AG08395 (cell line): ENCODE data around the gene P2RY6.
"Not testable (repeated sequence)": the region's sequence is repeated elsewhere in the genome, so short reads cannot be mapped to it uniquely, and the experiment has no call there.

Experiments used
- DNase-seq: peaks from one replicate; pipeline ENCODE4 v3.0.0; 2012; ENCODE audit warnings: mixed read lengths, low spot score

The P2RY6 gene

DNA sequence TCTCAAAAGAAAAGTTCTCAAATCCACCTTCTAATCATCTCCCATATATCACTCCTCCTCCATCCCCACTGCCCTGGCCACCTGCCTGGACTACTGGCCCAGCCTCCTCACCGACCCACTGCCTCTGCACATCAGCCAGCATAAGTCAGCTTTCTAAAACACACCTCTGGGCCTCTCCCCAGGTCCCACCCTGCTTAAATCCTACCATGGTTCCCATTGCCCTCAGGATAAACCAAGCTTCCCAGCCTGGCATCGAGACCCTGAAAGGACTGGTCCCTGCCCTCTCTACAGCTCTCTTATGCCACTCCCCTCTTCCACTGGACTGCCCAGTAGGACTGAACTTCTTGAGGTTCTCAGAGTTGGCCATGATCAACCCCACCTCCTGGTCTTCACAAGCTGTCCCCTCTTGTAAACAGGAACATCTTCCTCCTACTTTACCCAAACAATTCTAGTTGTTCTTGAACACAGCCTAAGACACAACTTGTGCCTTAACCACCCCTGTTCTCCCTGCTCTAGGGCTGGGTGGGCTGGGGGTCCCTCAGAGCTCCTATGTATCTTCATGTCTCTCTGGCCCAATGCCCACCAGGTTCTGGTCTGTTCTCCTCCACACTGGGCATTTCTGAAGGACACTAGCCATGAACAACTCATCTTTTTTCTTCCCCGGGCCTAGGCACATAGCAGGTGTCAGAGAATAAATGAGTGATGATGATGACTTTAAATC, 12.6 kb upstream of the P2RY6 start:
- DNase-seq, result no peak

DNA sequence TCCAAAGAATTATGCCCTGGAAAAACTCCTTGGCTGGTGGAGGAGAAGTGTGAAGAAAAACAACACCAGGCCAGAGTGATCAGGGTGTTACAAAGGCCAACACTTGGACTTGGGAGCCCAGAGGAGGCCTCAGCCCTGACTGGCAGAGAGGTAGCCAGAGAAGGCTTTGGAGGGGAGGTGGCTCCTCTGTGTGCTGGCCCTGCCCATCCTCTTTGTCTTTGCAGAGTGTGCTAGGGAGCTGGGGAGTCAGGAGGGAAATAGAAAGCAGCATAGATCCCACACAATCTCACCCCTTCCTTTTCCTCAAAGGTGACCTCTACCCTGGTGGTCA, 12.0 kb upstream of the P2RY6 start:
- no peak for DNase-seq

DNA sequence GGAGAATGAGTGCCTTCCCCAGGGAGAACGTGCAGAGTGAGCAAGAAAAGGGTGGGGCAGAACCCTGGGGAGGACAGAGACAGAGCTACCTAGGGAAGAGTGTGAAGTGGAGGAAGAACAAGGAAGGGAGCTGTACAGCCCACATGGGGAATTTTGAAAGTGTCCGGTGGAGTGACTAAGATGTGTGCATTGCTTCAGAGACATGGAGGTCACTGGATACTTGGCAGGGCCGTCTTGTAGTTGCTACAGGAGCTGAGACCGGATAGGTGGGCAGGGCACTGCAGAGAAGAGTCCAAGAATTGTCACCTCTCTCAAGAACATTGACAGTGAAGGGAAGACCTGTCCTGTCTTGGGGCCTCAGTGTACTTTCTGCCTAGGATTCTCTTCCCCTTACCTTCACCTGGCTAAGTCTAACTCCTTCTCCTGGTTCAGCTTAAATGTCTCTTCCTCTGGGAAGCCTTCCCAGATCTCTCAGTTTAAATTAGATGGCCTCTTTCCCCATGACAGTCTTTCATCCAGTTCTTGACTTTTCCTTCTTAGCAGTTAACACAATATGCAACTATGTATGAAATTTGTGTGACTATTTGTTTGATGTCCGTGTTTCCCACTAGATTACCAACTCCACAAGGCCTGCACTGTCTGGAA, 9.2 kb upstream of the P2RY6 start:
- no peak for DNase-seq

DNA sequence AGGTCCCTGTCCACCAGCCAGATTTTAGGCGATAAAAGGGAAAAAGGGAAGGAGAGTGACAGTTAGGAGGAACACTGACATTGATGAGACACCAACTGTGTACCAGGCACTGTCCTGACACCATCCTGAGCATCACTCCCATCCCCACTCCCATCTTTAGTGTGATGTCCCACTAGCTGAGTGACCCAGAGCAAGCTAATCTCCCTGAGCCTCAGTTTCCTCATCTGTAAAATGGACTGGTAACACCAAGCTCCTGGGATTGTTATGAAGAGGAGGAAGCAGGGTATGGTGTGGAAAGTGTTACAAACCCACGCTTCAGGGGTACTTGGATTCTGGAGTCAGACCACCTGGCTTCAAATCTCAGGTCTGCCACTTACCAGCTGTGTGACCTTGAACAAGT, 8.5 kb upstream of the P2RY6 start:
- no peak for DNase-seq

DNA sequence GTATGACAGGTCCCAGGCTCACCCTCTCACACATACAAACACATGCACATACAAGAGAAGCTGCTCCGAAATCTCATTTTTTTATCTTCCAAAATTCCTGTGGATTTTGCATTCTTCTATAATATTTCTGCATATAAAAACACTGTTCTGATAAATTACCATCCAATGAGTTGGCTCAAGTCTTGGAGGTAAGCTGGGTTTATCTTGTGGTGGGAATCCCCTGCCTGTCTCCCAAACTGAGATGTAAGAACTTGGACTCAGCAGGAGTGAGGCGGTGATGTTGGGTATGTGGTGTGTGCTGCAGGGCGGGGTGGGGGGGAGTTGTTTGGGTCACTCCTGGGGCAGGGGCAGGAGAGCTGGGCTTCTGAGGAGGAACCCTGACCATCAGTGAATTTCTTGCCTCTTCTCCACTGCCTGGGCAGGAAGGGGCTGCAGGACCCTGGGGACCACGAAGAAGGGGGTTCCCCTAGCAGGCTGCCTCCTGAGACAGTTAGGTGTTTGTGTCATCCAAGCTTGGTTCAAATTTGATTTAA, 6.8 kb upstream of the P2RY6 start:
- DNase-seq, result no peak

DNA sequence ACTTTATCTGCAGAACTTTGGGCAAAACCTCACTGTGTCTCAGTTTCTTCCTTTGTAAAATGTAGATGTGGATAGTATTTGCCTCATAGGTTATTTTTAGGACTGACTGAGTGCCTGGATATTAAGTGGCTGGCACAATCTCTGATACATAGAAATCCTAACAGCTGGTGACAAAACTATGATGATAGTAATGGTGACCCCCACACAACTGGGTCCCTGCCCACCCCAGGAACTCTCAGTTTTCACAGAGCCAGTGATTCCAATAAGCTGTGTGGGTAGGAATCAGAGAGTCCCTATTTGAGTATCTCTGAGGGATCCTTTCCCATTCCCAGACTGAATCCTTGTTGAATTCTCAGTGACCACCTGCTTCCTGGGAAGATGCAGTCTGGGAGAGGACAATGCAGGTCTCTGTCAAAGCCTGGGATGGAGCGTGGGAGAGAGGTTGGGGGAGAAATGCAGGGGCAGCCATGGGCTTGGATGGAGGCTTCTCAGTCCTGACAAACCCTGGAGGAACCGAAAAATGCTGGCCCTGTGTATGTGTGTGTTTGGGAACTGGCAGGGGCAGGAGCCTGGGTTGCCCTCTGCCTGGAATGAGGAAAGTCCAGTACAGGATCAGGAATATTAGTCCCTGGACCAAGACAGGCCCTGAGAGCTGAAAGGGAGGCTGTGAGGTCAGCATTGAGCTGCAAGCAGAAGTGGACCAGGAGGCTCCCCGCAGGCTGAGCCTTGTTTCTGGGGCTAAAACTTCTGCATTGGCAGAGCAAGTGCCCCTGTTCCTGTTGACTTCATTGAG, 6.1 kb upstream of the P2RY6 start:
- DNase-seq, result no peak

DNA sequence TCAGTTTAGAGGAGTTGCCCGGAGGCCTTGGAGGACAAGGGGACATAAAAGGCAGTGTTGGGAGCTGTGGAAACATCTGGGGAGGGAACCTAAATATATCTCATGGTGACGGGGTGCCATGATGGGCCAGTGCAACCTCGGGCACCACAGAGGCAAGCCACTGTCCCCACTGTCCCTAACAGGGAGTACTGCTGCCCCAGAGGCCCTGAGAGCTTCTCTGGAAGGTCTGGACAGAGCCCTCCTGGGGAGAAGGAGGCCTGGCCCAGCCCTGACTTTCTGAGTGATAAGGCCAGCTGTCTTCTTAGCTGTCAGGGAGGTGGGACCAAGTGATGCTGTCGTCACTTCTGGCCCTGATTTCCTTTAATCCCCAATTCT, 5.5 kb upstream of the P2RY6 start:
- DNase-seq, result no peak

DNA sequence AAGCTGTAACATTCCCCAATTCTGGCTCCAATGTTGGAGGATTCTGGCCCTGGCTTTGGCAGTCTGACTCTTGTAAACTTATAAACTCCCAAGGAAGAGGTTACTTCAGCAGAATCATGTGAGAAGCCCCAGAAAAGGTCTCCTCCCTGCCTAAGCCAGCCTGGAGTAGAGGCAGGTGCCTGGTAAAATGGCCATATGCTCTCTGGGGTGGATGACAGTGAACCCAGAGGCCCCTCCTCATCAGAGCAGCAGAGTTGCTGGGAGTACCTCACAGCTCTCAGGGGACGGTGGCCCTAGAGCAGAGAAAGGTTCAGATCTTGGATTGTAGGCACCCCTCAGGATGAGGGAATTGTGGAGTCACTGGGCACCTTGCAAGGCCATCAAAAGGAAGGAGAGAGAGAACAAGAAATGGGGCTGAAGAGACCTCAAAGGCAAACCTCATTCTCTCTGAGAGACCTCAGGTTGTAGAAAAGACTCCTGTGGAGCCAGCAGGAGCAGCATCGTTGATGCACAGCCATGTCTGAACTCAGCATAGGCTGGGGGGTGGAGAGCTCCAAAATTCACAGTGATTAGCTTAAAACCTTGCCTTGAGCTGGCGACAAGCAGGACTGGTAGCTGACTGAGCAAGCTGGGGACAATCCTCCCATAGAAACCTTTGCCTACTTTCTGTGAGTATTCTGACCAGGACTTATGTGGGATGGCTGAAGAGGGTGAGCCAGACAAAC, 4.9 kb upstream of the P2RY6 start:
- DNase-seq, result no peak

DNA sequence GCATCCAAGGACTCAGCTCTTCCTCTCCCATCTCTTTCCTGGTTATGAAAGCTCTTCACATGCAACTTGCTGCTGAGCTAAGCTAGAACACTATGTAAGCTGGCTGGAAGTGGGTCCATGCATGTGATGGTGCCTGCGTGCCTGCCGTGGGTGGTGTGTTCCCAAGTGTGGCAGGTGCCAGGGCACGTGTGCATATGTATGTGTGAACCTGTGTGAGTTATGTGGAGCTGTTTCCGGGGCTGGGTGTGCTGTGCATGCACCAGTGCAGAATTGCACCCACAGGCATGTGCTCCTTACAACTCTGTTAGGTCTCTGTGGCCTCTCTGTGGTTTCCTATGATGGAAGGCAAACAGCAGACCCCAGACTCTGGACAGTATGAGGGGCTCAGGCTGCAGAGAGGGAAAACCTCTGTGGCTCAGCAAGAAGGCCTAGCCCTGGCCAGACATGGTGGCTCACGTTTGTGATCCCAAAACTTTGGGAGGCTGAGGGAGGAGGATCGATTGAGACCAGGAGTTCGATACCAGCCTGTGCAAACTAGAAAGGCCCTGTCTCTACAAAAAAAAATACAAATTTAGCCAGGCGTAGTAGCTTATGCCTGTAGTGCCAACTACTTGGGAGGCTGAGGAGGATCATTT, 4.1 kb upstream of the P2RY6 start:
- no peak for DNase-seq

DNA sequence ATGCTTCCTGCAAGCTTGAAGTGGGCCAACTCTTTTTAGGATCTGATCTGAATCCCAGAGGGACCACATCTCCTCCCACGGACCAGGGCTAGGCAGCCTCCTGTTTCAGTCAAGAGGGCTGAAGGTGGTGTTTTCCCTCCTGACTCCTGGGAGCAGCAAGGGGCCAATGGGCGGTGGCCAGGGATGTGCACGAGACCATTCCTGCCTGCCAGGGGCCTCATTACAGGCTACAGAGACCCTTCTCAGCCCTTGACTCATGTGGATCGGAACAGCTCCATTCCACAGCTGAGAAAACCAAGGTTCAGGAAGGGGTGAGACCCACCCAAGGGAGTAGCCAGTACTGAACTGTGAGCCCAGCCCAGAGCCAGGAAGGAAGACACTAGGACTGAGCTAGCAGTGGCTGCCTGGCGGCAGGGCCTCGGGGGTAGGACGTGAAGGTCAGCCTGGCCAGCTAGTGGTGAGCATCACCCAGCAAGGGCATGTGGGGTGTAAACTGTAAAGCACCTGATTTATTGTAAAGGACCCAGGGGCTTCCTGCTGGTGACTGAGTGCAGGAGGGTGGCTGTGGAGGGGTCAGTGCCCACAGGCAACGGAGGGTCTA, 3.4 kb upstream of the P2RY6 start:
- DNase-seq, result no peak

DNA sequence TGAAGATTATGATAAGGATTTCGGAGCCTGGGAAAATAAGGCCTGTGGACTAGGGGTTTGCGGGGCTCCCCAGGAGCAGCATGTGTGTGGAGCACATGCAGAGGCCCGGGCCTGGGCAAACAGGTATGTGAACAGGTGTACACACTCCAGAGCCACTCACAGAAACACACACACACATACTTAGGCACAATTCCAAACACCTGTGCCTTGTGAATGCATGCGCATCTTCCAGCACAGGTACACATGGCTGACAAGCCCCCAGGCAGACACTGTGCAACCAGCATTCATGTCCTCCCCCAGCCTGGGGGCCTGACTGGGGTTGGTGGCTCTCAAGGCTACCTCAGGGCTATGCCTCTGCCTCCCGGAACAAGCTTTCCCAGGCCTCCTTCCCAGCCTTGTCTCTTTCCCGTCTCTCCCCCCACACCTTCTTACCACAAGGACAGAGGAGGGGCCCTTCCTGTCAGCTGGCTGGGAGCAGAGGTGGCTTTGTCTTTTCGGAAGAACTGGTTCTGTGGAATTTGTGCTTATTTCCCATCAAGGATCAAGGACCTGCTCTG, 2.6 kb upstream of the P2RY6 start:
- DNase-seq, result no peak

DNA sequence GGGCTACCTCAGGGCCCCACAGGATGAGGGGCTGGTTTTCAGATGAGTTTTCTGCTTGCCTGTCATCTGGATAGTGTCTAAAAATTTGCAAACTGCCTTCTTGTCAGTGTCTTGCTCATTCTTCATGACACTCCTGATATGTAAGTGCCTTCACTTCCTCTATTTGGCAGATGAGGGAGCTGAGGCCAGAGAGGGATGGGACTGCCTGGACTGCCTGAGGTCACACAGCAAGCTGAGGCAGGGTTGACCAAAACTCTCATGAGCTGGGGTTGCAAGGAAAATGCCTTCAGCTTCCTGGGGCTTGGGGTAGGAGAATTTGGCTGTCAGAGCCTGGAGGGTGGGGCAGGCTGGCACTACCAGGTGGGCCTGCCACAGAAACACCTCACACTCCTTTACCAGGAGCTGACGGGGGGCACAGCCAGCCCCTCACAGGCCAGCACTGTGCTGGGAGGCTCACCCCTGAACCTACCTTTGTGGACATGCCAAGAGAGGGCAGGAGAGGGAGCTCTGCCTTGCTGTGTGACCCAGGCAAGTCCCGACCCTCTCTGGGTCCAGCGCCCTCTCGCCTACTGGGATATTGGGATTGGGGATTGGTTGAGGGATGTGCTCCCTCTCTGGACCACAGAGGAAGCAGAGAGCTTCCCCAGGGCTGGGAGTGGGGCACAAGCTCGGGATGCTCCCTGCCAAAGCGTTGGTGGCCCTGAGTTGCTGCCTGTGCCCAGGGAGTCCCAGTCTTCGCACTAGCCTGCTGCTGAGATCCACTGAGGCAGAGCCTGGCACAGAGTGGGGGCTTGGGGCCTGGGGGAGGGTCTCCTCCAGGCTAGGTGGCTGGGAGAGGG, 1.9 kb upstream of the P2RY6 start:
- no peak for DNase-seq

DNA sequence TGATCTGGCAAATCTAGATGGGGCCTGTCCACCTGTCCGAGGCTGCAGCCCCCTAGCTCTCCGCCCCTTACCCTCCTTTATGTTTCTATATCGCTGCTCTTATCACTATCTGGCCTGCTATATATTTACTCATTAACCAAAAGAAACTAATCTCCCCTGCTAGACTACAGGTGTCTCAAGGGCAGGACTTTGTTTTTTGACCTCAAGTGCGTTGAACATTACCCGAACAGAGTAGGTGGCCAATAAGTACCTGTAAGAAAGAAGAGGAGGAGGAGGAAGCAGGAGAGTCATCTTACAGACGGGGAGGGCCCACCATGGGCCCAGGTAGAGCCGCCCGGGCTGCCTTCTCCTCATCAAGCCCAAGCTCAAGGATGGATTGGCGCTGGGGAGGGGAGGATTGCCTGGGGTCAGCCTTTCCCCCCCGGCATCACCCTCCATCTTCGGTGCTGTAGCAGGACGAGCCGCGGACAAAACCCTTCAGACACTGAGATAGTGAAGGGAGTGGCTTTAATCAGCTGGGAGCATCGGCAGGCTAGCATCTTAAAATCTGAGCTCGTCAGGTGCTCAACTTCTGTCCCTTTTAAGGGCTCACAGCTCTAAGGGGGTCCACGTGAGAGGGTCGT, 1.2 kb upstream of the P2RY6 start:
- no peak for DNase-seq

DNA sequence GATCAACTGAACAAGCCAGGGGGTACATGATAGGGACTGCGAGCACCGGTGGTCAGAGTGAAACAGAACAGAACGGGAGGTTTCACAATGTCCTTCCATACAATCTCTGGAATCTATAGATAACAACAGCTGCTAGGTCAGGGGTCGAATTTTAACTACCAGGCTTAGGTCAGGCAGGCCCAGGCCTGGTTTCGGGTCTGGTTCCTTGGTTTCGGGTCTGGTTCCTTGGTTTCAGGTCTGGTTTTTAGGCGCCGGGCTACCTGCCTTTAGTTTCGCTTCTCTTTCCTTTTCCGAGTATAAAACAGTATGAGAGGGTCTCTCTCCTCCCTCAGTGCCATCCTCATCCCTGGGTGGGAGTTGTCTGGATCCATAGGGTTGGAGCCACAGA, 666 bp upstream of the P2RY6 start:
- not testable (repeated sequence) for DNase-seq

DNA sequence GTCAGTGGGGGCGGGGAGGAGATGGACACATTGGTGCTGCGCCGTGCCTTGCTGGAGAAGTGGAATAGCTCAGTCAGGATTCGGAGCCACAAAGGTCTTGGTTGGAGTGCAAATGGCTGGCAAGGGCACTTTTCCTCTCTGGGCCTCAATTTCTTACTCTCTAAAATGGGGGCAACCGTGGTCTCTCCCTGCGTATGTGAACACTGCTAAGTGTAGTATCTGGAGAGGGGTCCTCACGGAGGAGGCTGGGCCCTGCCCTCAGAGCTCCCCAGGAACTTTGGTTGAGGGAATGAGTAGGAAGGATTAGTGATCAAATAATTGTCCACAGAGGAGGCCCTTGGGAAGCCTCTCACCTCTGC, 521 bp downstream of the P2RY6 start:
- DNase-seq, result no peak

DNA sequence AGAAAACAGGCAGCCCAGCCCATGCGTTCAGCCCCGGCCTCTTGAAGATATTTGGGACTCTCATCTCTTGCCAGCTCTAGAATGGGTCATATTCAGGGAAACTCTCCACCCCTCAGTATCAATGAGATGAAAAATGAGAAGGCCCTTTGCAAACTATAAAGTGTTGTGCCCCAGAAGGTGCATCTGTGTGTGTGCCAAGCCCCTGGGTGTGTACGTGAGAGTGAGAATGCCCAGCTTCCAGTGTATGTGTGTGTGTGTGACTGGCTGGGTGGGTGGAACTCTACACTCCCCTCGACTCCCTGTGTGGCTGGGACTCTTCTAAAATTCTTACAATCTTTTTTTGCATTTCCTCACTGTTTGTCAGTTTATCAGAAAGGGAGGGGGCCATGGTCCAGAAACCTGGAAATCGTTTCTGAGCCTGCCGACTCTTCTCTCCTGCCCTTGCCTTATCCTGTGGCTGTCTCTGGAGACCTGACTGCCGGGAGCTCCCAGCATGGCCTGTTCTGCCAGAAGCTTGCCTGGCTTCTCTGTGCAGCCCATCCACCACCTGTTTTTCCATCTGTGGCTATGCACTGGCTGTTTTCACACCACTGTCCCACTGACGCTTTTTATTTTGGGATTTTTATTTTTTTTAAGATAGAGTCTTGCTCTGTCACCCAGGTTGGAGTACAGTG, 1.2 kb downstream of the P2RY6 start:
- DNase-seq, result no peak

DNA sequence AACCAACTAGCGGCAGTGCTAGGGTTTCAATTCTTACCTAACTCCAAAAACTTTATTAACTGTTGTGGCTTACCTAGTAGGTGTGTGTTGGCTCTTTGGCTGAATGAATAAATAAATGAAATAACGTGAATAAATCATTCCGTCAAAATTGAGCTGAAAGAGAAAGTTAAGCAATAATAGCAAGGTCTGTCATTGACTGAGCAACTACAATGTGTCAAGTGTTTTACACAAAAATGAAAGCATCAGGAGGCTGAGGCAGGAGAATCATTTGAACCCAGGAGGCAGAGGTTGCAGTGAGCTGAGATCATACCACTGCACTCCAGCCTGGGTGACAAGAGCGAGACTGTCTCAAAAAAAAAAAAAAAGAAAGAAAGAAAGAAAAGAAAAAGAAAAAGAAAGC, 2.1 kb downstream of the P2RY6 start:
- DNase-seq, result not testable (repeated sequence)

DNA sequence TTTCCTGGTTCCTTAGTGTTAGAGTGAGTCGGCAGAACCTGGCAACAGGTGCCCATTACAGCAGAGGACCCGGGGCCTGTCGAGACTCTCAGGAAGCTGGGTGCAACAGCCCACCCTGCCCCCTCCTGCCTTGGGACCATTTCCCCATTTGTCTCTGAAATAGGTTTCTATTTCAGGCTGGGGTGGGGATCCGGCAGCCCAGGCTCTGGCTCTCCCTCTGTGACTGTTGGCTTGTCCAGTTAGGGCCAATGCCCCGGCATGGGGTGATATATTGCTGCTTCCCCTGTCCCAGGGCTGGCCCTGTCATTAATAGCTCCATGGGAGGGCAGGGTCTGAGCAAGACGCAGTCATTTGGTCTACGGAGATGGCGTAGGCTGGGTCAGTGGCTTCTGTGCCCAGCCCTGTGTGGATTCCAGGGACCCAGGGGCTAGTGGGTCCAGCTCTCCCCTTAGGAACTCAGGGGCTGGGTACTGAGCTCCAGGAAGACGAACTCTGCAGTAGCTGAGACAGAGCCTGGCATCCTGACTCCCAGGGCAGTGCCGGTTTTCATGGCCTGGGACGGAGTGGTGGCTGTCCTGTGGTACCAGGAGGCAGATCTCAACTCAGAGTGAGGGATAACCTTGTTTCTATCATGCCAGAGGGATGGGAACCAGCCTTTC, 2.7 kb downstream of the P2RY6 start:
- DNase-seq, result no peak

DNA sequence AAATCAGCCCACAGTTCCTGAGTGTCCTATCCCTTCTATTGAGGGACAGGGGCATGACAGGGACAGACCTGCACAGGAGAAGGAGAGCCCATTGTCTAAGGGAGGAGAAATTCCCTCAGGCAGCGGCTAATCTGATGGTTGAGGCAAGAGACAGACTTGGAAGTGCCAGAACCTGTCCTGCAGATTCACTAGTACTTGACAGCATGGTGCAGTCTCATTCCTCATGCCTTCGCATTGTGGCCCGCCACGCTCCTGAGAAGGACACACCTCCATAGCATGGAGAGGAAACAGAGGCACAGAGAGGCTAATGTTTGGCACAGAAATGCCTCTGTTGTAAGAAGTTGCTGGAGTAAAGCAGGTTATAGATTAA, 3.2 kb downstream of the P2RY6 start:
- DNase-seq, result no peak
